B cell (primary cell): ENCODE measurements around the gene FGD4. TPM values are rescaled to one million over a fixed set of nuclear protein-coding genes. Genes with fewer than 3 reads are reported as not detected.
"Not testable (repeated sequence)": the region's sequence is repeated elsewhere in the genome, so short reads cannot be mapped to it uniquely, and the experiment has no call there.

Experiments
- ATAC-seq: fragments of 200-7000 bp; cut with Tn5 transposase; one replicate; pipeline ENCODE4 v1.10.0; 2021; ENCODE audit warnings: low read depth, mild to moderate bottlenecking, moderate number of reproducible peaks, moderate library complexity
- CTCF ChIA-PET: fragments of 350-600 bp; sonication (Branson Sonifier 250); formaldehyde crosslinking; loops from one replicate; lab custom pipeline; 2021; ENCODE audit warnings: antibody characterized with exemption, inconsistent platforms; lab: Charles Lee
- POLR2A ChIA-PET: fragments of 350-600 bp; sonication (Branson Sonifier 250); formaldehyde crosslinking; loops from one replicate; lab custom pipeline; 2021; ENCODE audit warnings: antibody characterized with exemption; lab: Charles Lee
- DNase-seq: peaks from one replicate; pipeline ENCODE4 v3.0.0; 2013
- H2AFZ ChIP-seq: 2 replicates; pipeline ENCODE4 v1.6.1; 2012; ENCODE audit warnings: mild to moderate bottlenecking, low read depth, low read length; ENCODE audit not compliant: insufficient read depth, poor library complexity, severe bottlenecking
- H3K27ac ChIP-seq, 2 donors: 1 replicate in 1 of 2; 2 replicates in 1 of 2; pipeline ENCODE4 v1.5.1; 2012 to 2013; ENCODE audit warnings: low read length in 2 of 2, mild to moderate bottlenecking in 2 of 2, moderate library complexity in 1 of 2
- H3K27me3 ChIP-seq, 4 experiments: fragments of 200-600 bp in 1 of 4; sonication (generic) in 1 of 4; replicated peaks in 1 of 4; 1 replicate in 2 of 4; 2 replicates in 2 of 4; pipeline versions ENCODE4 v1.6.1 to v1.7.0; 2013 to 2016; ENCODE audit warnings: low read length in 3 of 4, mild to moderate bottlenecking in 2 of 4, mixed read lengths in 1 of 4, moderate library complexity in 1 of 4; ENCODE audit not compliant: insufficient read depth in 4 of 4, control insufficient read depth in 3 of 4; ENCODE audit errors: control extremely low read depth in 1 of 4
- H3K36me3 ChIP-seq, 2 experiments: replicated peaks in 1 of 2; 1 replicate in 1 of 2; 2 replicates in 1 of 2; pipeline versions ENCODE4 v1.6.1 to v1.7.1; 2013; ENCODE audit warnings: low read length in 1 of 2; ENCODE audit not compliant: insufficient read depth in 2 of 2, control insufficient read depth in 1 of 2; ENCODE audit errors: control extremely low read depth in 1 of 2, extremely low read depth in 1 of 2
- H3K4me1 ChIP-seq, 2 donors: fragments of 200-600 bp in 1 of 2; sonication (generic) in 1 of 2; 1 replicate in 1 of 2; 2 replicates in 1 of 2; pipeline versions ENCODE4 v1.5.1 to v1.6.1; 2013 to 2017; ENCODE audit warnings: low read length in 2 of 2; ENCODE audit not compliant: control insufficient read depth in 2 of 2, insufficient read depth in 2 of 2
- H3K4me2 ChIP-seq: replicated peaks from 2 replicates; pipeline ENCODE3; 2012; ENCODE audit warnings: mild to moderate bottlenecking, low read depth, low read length; ENCODE audit not compliant: poor library complexity, severe bottlenecking
- H3K4me3 ChIP-seq, 5 experiments: fragments of 200-600 bp in 1 of 5; sonication (generic) in 1 of 5; 1 replicate in 3 of 5; 2 replicates in 2 of 5; pipeline versions ENCODE4 v1.5.1 to v1.7.0; 2011 to 2016; ENCODE audit warnings: low read length in 4 of 5, mild to moderate bottlenecking in 4 of 5, low read depth in 2 of 5, control low read depth in 1 of 5, moderate library complexity in 1 of 5; ENCODE audit not compliant: insufficient read depth in 1 of 5; ENCODE audit errors: control extremely low read depth in 1 of 5, extremely low read depth in 1 of 5
- H3K79me2 ChIP-seq: fragments of 200-600 bp; sonication (generic); one replicate; pipeline ENCODE4 v1.6.0; 2016; ENCODE audit warnings: low read length; ENCODE audit not compliant: control insufficient read depth, insufficient read depth
- H3K9ac ChIP-seq: fragments of 200-600 bp; sonication (generic); 2 replicates; pipeline ENCODE4 v1.6.1; 2017; ENCODE audit warnings: mild to moderate bottlenecking, low read length, moderate library complexity
- H3K9me3 ChIP-seq, 3 donors: one replicate each; pipeline versions ENCODE4 v1.6.1 to v1.7.1; 2013; ENCODE audit warnings: low read length in 2 of 3; ENCODE audit not compliant: control insufficient read depth in 2 of 3, insufficient read depth in 1 of 3; ENCODE audit errors: control extremely low read depth in 1 of 3
- H4K20me1 ChIP-seq: 2 replicates; pipeline ENCODE4 v1.6.0; 2012; ENCODE audit warnings: mild to moderate bottlenecking, low read length; ENCODE audit not compliant: insufficient read depth, control insufficient read depth, poor library complexity, severe bottlenecking
- H3K27ac Mint-ChIP-seq: one replicate; pipeline ENCODE4 v1.8.0; 2021; ENCODE audit warnings: mixed read lengths
- H3K27me3 Mint-ChIP-seq: one replicate; pipeline ENCODE4 v1.8.0; 2021; ENCODE audit warnings: mixed read lengths
- H3K4me1 Mint-ChIP-seq: one replicate; pipeline ENCODE4 v1.8.0; 2021; ENCODE audit warnings: mixed read lengths
- H3K4me3 Mint-ChIP-seq: one replicate; pipeline ENCODE4 v1.8.0; 2021; ENCODE audit warnings: mixed read lengths
- H3K9me3 Mint-ChIP-seq: one replicate; pipeline ENCODE4 v1.8.0; 2022; ENCODE audit warnings: mixed read lengths; ENCODE audit not compliant: insufficient read depth
- CTCF ChIP-seq: fragments of 200-600 bp; IDR thresholded peaks from one replicate; pipeline ENCODE4 v1.8.0; 2022; ENCODE audit warnings: antibody characterized with exemption, mild to moderate bottlenecking
- EZH2 ChIP-seq: IDR thresholded peaks from 2 replicates; pipeline ENCODE4 v1.6.1; 2012; ENCODE audit warnings: borderline replicate concordance, low read depth, mild to moderate bottlenecking, moderate library complexity, low read length; ENCODE audit not compliant: insufficient read depth, poor library complexity, severe bottlenecking
- WGBS: methylation state at CpG from one replicate; pipeline ENCODE4 v1.1.5; 2013; ENCODE audit warnings: missing lambda C conversion rate; ENCODE audit not compliant: insufficient coverage; 5-methylcytosine and 5-hydroxymethylcytosine counted together
- intact Hi-C: fragments of 100-400 bp; cut with micrococcal nuclease; formaldehyde crosslinking; loops from one replicate; pipeline ENCODE4 v1.10.0; 2022
- polyA plus RNA-seq: library from polyadenylated mRNA; depleted of rRNA; stranded (reverse); fragments of >200 nt; gene quantifications from 2 replicates; pipeline ENCODE4 v1.2.3, GENCODE V29; 2012
- total RNA-seq, 2 donors: library from RNA; stranded (reverse); fragments of 120-200 nt in 1 of 2; gene quantifications; 1 replicate in 1 of 2; 2 replicates in 1 of 2; pipeline versions ENCODE4 v1.2.3 to v1.2.4, GENCODE V29; 2013 to 2022

The FGD4 gene
- total and polyA plus RNA-seq, 2 donors (not counting 1 experiment from before 2014, with no cell fraction given) = 2.1 to 2.8 TPM

- Mint-ChIP-seq H3K4me1 (peaks cover 2% of the 10 kb centered on the region), H3K27ac (no peak overlapping the region), H3K4me3 (no peak overlapping the region), H3K27me3 (no peaks in the 10 kb centered on the region), H3K9me3 (no peaks in the 10 kb centered on the region)
- no peaks in the 10 kb centered on the region for H3K4me1 ChIP-seq
- H3K4me3 ChIP-seq = no peak overlapping the region
- DNase-seq (no peak), ATAC-seq (no peak)
- no peaks in the 10 kb centered on the region for H3K79me2 ChIP-seq
- CTCF ChIA-PET = no interaction called here
- H3K36me3 ChIP-seq = no peaks in the 10 kb centered on the region
- H3K27ac ChIP-seq = no peak overlapping the region
- H4K20me1 ChIP-seq = no peaks in the 10 kb centered on the region
- POLR2A ChIA-PET = no interaction called here
- WGBS = 90% methylated on average over 2 of the region's 2 CpGs
- intact Hi-C loops = no loop called here
- H3K9ac ChIP-seq = no peak overlapping the region
- TF ChIP-seq EZH2 (no peak), CTCF (no peak)
- no peak overlapping the region for H3K4me2 ChIP-seq
- no peaks in the 10 kb centered on the region for H3K9me3 ChIP-seq
- no peaks in the 10 kb centered on the region for H3K27me3 ChIP-seq
- H2AFZ ChIP-seq = no peak overlapping the region
These were observed 110.2 kb downstream of the FGD4 start for GRCh38 chr12:32509328-32510091.

- H3K9me3 ChIP-seq, H3K4me2 ChIP-seq, POLR2A ChIA-PET, H2AFZ ChIP-seq, H3K4me3 Mint-ChIP-seq, H3K79me2 ChIP-seq, intact Hi-C loops, H3K9ac ChIP-seq, H3K4me1 ChIP-seq, H3K27me3 Mint-ChIP-seq, H3K4me3 ChIP-seq, H3K36me3 ChIP-seq, H3K4me1 Mint-ChIP-seq, DNase-seq, ATAC-seq, H3K27me3 ChIP-seq, H3K27ac Mint-ChIP-seq, H3K27ac ChIP-seq, H4K20me1 ChIP-seq, H3K9me3 Mint-ChIP-seq: not testable (repeated sequence)
- CTCF ChIA-PET = interaction anchor here (1.2 kb wide), 1 partner anchor 243 kb away, joined by 4 read pairs; the partner anchor contains the start of gene YARS2
- 97% methylated on average over 6 of the region's 7 CpGs for WGBS
These were observed 112.6 kb downstream of the FGD4 start for GRCh38 chr12:32511976-32512375.
